ENCODE data around the gene PRMT7. TPM values are rescaled to one million over a fixed set of nuclear protein-coding genes. Genes with fewer than 3 reads are reported as not detected.

Gene PRMT7
- total RNA-seq, 6 donors from 2014 or later, result 26.9 to 166 (median 38.8) TPM

DNA sequence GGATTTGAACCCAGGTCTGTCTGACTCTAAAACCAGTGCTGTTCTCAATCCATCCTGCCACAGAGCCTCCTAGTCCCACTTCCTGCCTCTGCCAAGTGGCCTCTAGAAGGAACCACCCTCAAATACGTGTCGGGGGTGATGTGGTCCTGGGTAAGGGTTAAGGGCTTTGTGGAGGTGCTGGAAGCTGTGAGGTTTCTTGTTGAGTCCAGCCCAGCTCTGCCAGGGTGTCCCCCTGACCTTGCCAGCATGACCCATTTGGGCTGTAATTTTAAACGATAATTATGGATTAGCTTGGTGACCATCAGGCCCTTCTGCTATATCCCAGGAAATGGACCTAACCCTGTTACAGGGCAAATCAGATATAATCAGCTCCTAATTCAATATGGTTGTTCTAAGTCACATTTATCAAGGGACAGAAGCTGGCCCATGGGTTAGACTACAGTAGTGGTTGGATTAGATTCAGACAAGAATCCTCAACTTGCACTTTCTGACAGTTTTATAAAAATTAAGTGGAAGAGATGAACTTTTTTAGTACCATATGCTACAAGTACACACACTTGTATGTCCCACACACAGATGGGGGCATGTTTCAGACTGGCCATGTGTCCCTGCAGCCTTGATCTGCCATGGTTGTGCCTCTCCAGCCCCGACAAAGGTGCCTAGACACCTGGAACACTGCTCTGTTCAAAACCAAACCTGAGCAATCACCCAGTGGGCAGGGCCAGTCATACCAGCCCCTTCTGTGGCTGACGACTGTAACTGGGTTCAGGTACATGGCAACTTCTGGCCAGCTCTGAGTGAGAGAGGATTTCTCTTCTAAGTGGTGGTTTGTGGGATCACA, 89.5 kb downstream of the PRMT7 start:
- Histone ChIP-seq H3K4me1 (peaks cover 0 to 5% (median 0%) of the 10 kb centered on the region in 4 donors), H3K27ac (no peak overlapping the region), H3K36me3 (no peaks in the 10 kb centered on the region), H3K9me3 (no peaks in the 10 kb centered on the region), H3K4me3 (no peak overlapping the region), H3K27me3 (no peaks in the 10 kb centered on the region)
- no peak for ATAC-seq (ENCODE audit: low FRiP score in 2 of 2)
- TF ChIP-seq, protein P1, sequence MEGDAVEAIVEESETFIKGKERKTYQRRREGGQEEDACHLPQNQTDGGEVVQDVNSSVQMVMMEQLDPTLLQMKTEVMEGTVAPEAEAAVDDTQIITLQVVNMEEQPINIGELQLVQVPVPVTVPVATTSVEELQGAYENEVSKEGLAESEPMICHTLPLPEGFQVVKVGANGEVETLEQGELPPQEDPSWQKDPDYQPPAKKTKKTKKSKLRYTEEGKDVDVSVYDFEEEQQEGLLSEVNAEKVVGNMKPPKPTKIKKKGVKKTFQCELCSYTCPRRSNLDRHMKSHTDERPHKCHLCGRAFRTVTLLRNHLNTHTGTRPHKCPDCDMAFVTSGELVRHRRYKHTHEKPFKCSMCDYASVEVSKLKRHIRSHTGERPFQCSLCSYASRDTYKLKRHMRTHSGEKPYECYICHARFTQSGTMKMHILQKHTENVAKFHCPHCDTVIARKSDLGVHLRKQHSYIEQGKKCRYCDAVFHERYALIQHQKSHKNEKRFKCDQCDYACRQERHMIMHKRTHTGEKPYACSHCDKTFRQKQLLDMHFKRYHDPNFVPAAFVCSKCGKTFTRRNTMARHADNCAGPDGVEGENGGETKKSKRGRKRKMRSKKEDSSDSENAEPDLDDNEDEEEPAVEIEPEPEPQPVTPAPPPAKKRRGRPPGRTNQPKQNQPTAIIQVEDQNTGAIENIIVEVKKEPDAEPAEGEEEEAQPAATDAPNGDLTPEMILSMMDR (IDR thresholded peaks at IDR 0.05), result no peak
- TF ChIP-seq EP300 (IDR thresholded peaks at IDR 0.05), result no peak
- TF ChIP-seq POLR2A (IDR thresholded peaks at IDR 0.05), result no peak
- TF ChIP-seq POLR2AphosphoS5 (IDR thresholded peaks at IDR 0.05), result no peak
- WGBS, 2 donors, result 84 to 90% methylated on average over 3 to 5 of the region's 5 CpGs
- DNase-seq, result no peak

DNA sequence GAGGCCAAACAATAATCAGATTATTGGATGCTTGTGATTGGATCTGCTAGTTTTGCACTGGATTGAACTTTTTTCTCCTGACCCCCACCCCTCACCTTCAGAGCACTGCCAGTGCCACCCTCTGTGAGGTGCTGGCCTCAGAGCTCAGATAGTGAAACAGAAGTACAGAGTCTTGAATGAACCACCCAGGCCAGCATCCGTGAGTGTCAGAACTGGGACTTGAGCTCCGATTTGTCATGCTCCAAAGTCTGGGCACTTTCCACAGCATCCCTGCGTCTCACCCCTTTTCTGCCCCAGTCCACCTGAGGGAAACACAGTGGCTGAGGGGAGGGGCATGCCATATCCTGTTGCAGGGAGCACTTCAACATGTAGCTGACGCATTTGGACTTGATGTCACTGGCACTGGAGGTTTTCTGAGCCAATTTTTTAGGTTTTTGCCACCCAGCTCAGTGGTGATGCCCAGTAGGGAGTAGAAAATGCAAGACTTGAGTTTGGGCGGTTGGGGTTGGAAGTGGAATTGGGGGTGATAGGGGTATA, 90.2 kb downstream of the PRMT7 start:
- no peak for DNase-seq
- no peak for ATAC-seq (ENCODE audit: low FRiP score in 2 of 2)
- Histone ChIP-seq H3K9me3 (no peaks in the 10 kb centered on the region), H3K4me3 (no peak overlapping the region), H3K36me3 (no peaks in the 10 kb centered on the region), H3K4me1 (peaks cover 0 to 5% (median 0%) of the 10 kb centered on the region in 4 donors), H3K27me3 (no peaks in the 10 kb centered on the region), H3K27ac (no peak overlapping the region)
- 60 to 71% methylated on average over 4 to 5 of the region's 5 CpGs for WGBS, 2 donors
- TF ChIP-seq POLR2AphosphoS5 (IDR thresholded peaks at IDR 0.05) (no peak), POLR2A (IDR thresholded peaks at IDR 0.05) (no peak), EP300 (IDR thresholded peaks at IDR 0.05) (no peak)
- TF ChIP-seq, protein P1 (IDR thresholded peaks at IDR 0.05), result no peak

DNA sequence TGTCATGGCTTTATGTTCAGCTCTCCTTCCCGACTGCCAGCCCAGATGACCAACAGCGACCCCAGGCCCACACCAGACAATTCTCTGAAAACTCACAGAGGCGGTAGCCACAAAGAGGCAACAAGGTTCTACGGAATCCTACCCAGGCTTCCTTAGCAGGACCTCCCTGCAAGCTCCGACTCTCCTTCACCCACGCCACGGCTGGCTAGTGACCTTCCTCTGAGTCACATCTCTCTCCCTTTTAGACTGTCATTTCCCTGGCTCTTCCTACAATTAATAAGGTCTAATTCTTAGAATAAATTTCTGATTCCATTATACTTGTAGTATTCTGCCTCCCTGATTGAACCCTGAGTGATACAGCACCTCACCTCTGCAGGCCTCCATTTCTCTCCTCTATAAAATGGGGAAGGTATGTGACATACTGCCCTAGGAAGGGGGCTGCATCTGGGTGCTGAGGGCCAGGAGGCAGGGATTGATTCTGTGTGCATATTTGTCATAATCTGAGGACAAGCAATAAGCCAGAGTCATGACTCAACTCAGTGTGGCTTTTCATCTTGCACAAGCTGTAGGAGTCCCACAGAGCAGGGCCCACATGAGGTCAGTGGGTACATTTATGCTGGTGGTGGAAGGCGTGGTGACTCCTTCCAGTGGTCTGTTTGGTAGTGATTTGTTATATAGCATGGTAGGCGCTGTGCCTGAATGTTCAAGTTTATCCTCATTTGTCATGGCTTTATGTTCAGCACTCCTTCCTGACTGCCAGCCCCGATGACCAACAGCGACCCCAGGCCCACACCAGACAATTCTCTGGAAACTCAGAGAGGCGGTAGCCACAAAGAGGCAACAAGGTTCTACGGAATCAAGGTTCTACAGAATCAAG, 91.3 kb downstream of the PRMT7 start:
- H3K36me3 ChIP-seq, result no peaks in the 10 kb centered on the region
- no peak overlapping the region for H3K27ac ChIP-seq
- WGBS, 2 donors, result 80 to 90% methylated on average over 13 of the region's 13 CpGs
- ATAC-seq (ENCODE audit: low FRiP score in 2 of 2) (no peak), DNase-seq (no peak)
- no peak overlapping the region for H3K4me3 ChIP-seq
- TF ChIP-seq POLR2A (IDR thresholded peaks at IDR 0.05) (no peak), POLR2AphosphoS5 (IDR thresholded peaks at IDR 0.05) (no peak)
- H3K9me3 ChIP-seq, result no peaks in the 10 kb centered on the region
- H3K4me1 ChIP-seq, result peaks cover 0 to 8% (median 0%) of the 10 kb centered on the region in 4 donors
- H3K27me3 ChIP-seq, result no peaks in the 10 kb centered on the region

DNA sequence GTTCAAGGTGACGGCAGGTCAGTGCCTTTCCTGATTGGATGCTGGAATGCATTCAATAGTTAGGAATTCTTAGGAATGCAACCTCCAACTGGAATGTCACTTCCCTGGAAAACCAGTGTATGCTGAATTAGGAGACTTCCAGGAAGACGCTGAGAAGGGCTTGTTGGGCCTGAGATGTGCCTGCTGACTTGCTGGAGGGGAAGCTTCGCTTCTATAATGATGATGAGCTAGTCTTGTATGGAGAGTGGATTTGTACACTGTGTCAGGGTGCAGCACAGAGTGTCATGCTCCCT, 91.9 kb downstream of the PRMT7 start:
- no peaks in the 10 kb centered on the region for H3K9me3 ChIP-seq
- TF ChIP-seq, protein P1 (IDR thresholded peaks at IDR 0.05), result no peak
- TF ChIP-seq POLR2AphosphoS5 (IDR thresholded peaks at IDR 0.05) (no peak), POLR2A (IDR thresholded peaks at IDR 0.05) (no peak), EP300 (IDR thresholded peaks at IDR 0.05) (no peak)
- no peak overlapping the region for H3K27ac ChIP-seq
- H3K27me3 ChIP-seq, result no peaks in the 10 kb centered on the region
- WGBS, 2 donors, result 92 to 98% methylated on average over 3 of the region's 3 CpGs
- H3K36me3 ChIP-seq, result no peaks in the 10 kb centered on the region
- peaks cover 0 to 8% (median 0%) of the 10 kb centered on the region in 4 donors for H3K4me1 ChIP-seq
- no peak for ATAC-seq (ENCODE audit: low FRiP score in 2 of 2)
- no peak overlapping the region for H3K4me3 ChIP-seq
- no peak for DNase-seq

DNA sequence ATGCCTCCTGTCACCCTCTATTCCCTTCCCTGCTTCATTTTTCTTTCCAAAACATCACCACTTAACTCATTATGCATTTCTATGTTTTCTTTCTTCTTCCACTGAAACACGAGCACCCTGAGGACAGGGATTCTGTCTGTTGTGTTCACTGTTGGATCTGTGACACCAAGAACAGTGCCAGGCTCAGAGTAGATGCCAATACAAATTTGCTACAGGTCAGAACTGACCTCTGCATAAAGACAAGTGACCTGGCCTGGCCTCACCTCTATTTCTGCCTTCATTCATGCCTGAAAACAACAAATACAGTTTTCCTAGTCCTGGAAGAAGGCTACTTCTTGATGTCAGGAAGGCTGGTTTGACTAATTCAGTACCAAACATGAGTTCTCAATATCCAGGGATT, 92.4 kb downstream of the PRMT7 start:
- Histone ChIP-seq H3K9me3 (no peaks in the 10 kb centered on the region), H3K4me3 (no peak overlapping the region), H3K27me3 (no peaks in the 10 kb centered on the region), H3K27ac (no peak overlapping the region), H3K36me3 (no peaks in the 10 kb centered on the region), H3K4me1 (peaks cover 0 to 8% (median 0%) of the 10 kb centered on the region in 4 donors)
- DNase-seq (no peak), ATAC-seq (ENCODE audit: low FRiP score in 2 of 2) (no peak)
- TF ChIP-seq POLR2AphosphoS5 (IDR thresholded peaks at IDR 0.05) (no peak), EP300 (IDR thresholded peaks at IDR 0.05) (no peak)
- TF ChIP-seq, protein P1 (IDR thresholded peaks at IDR 0.05), result no peak
- 83 to 86% methylated on average over 1 of the region's 1 CpG for WGBS, 2 donors

All from upper lobe of left lung (tissue), 6 donors.